Regular cardiac myocyte (primary cell): ENCODE results near the gene VCAM1. TPM values are rescaled to one million over a fixed set of nuclear protein-coding genes. Genes with fewer than 3 reads are reported as not detected.

ENCODE experiments used
- total RNA-seq: library from RNA; depleted of rRNA; stranded (reverse); fragments of >200 nt; gene quantifications from 2 replicates; pipeline ENCODE4 v1.2.3, GENCODE V29; 2014

Gene VCAM1
- total RNA-seq, result 0.58 and 5.4 TPM in 2 replicates

GRCh38 chr1:100719490-100719889 is at the start of gene VCAM1:
Gene VCAM1, plus strand, starts transcription at chr1:100719742. Its CDS starts 119 bp downstream, at chr1:100719861.

Other genes with a start within 250 kb of the VCAM1 start
- under 0.01 TPM in 1 of 2 replicates, not detected in the other for gene GPR88, start 181.6 kb upstream of the VCAM1 start, total RNA-seq
- 28.8 and 36.8 TPM in 2 replicates for gene EXTL2, start 175.1 kb downstream of the VCAM1 start, total RNA-seq
- 34.7 and 41.0 TPM in 2 replicates for gene SLC30A7, start 176.3 kb downstream of the VCAM1 start, total RNA-seq